B cell (primary cell): ENCODE results near the gene MINDY2. TPM values are rescaled to one million over a fixed set of nuclear protein-coding genes. Genes with fewer than 3 reads are reported as not detected.
"Not testable (repeated sequence)": the region's sequence is repeated elsewhere in the genome, so short reads cannot be mapped to it uniquely, and the experiment has no call there.

Source experiments
- ATAC-seq: fragments of 200-7000 bp; cut with Tn5 transposase; one replicate; pipeline ENCODE4 v1.10.0; 2021; ENCODE audit warnings: low read depth, mild to moderate bottlenecking, moderate number of reproducible peaks, moderate library complexity
- CTCF ChIA-PET: fragments of 350-600 bp; sonication (Branson Sonifier 250); formaldehyde crosslinking; loops from one replicate; lab custom pipeline; 2021; ENCODE audit warnings: antibody characterized with exemption, inconsistent platforms; lab: Charles Lee
- POLR2A ChIA-PET: fragments of 350-600 bp; sonication (Branson Sonifier 250); formaldehyde crosslinking; loops from one replicate; lab custom pipeline; 2021; ENCODE audit warnings: antibody characterized with exemption; lab: Charles Lee
- DNase-seq: peaks from one replicate; pipeline ENCODE4 v3.0.0; 2013
- H2AFZ ChIP-seq: 2 replicates; pipeline ENCODE4 v1.6.1; 2012; ENCODE audit warnings: mild to moderate bottlenecking, low read depth, low read length; ENCODE audit not compliant: insufficient read depth, poor library complexity, severe bottlenecking
- H3K27ac ChIP-seq, 2 donors: 1 replicate in 1 of 2; 2 replicates in 1 of 2; pipeline ENCODE4 v1.5.1; 2012 to 2013; ENCODE audit warnings: low read length in 2 of 2, mild to moderate bottlenecking in 2 of 2, moderate library complexity in 1 of 2
- H3K27me3 ChIP-seq, 4 experiments: fragments of 200-600 bp in 1 of 4; sonication (generic) in 1 of 4; replicated peaks in 1 of 4; 1 replicate in 2 of 4; 2 replicates in 2 of 4; pipeline versions ENCODE4 v1.6.1 to v1.7.0; 2013 to 2016; ENCODE audit warnings: low read length in 3 of 4, mild to moderate bottlenecking in 2 of 4, mixed read lengths in 1 of 4, moderate library complexity in 1 of 4; ENCODE audit not compliant: insufficient read depth in 4 of 4, control insufficient read depth in 3 of 4; ENCODE audit errors: control extremely low read depth in 1 of 4
- H3K36me3 ChIP-seq, 2 experiments: replicated peaks in 1 of 2; 1 replicate in 1 of 2; 2 replicates in 1 of 2; pipeline versions ENCODE4 v1.6.1 to v1.7.1; 2013; ENCODE audit warnings: low read length in 1 of 2; ENCODE audit not compliant: insufficient read depth in 2 of 2, control insufficient read depth in 1 of 2; ENCODE audit errors: control extremely low read depth in 1 of 2, extremely low read depth in 1 of 2
- H3K4me1 ChIP-seq, 2 donors: fragments of 200-600 bp in 1 of 2; sonication (generic) in 1 of 2; 1 replicate in 1 of 2; 2 replicates in 1 of 2; pipeline versions ENCODE4 v1.5.1 to v1.6.1; 2013 to 2017; ENCODE audit warnings: low read length in 2 of 2; ENCODE audit not compliant: control insufficient read depth in 2 of 2, insufficient read depth in 2 of 2
- H3K4me2 ChIP-seq: replicated peaks from 2 replicates; pipeline ENCODE3; 2012; ENCODE audit warnings: mild to moderate bottlenecking, low read depth, low read length; ENCODE audit not compliant: poor library complexity, severe bottlenecking
- H3K4me3 ChIP-seq, 5 experiments: fragments of 200-600 bp in 1 of 5; sonication (generic) in 1 of 5; 1 replicate in 3 of 5; 2 replicates in 2 of 5; pipeline versions ENCODE4 v1.5.1 to v1.7.0; 2011 to 2016; ENCODE audit warnings: low read length in 4 of 5, mild to moderate bottlenecking in 4 of 5, low read depth in 2 of 5, control low read depth in 1 of 5, moderate library complexity in 1 of 5; ENCODE audit not compliant: insufficient read depth in 1 of 5; ENCODE audit errors: control extremely low read depth in 1 of 5, extremely low read depth in 1 of 5
- H3K79me2 ChIP-seq: fragments of 200-600 bp; sonication (generic); one replicate; pipeline ENCODE4 v1.6.0; 2016; ENCODE audit warnings: low read length; ENCODE audit not compliant: control insufficient read depth, insufficient read depth
- H3K9ac ChIP-seq: fragments of 200-600 bp; sonication (generic); 2 replicates; pipeline ENCODE4 v1.6.1; 2017; ENCODE audit warnings: mild to moderate bottlenecking, low read length, moderate library complexity
- H3K9me3 ChIP-seq, 3 donors: one replicate each; pipeline versions ENCODE4 v1.6.1 to v1.7.1; 2013; ENCODE audit warnings: low read length in 2 of 3; ENCODE audit not compliant: control insufficient read depth in 2 of 3, insufficient read depth in 1 of 3; ENCODE audit errors: control extremely low read depth in 1 of 3
- H4K20me1 ChIP-seq: 2 replicates; pipeline ENCODE4 v1.6.0; 2012; ENCODE audit warnings: mild to moderate bottlenecking, low read length; ENCODE audit not compliant: insufficient read depth, control insufficient read depth, poor library complexity, severe bottlenecking
- H3K27ac Mint-ChIP-seq: one replicate; pipeline ENCODE4 v1.8.0; 2021; ENCODE audit warnings: mixed read lengths
- H3K27me3 Mint-ChIP-seq: one replicate; pipeline ENCODE4 v1.8.0; 2021; ENCODE audit warnings: mixed read lengths
- H3K4me1 Mint-ChIP-seq: one replicate; pipeline ENCODE4 v1.8.0; 2021; ENCODE audit warnings: mixed read lengths
- H3K4me3 Mint-ChIP-seq: one replicate; pipeline ENCODE4 v1.8.0; 2021; ENCODE audit warnings: mixed read lengths
- H3K9me3 Mint-ChIP-seq: one replicate; pipeline ENCODE4 v1.8.0; 2022; ENCODE audit warnings: mixed read lengths; ENCODE audit not compliant: insufficient read depth
- EZH2 ChIP-seq: IDR thresholded peaks from 2 replicates; pipeline ENCODE4 v1.6.1; 2012; ENCODE audit warnings: borderline replicate concordance, low read depth, mild to moderate bottlenecking, moderate library complexity, low read length; ENCODE audit not compliant: insufficient read depth, poor library complexity, severe bottlenecking
- WGBS: methylation state at CpG from one replicate; pipeline ENCODE4 v1.1.5; 2013; ENCODE audit warnings: missing lambda C conversion rate; ENCODE audit not compliant: insufficient coverage; 5-methylcytosine and 5-hydroxymethylcytosine counted together
- intact Hi-C: fragments of 100-400 bp; cut with micrococcal nuclease; formaldehyde crosslinking; loops from one replicate; pipeline ENCODE4 v1.10.0; 2022
- polyA plus RNA-seq: library from polyadenylated mRNA; depleted of rRNA; stranded (reverse); fragments of >200 nt; gene quantifications from 2 replicates; pipeline ENCODE4 v1.2.3, GENCODE V29; 2012
- total RNA-seq, 2 donors: library from RNA; stranded (reverse); fragments of 120-200 nt in 1 of 2; gene quantifications; 1 replicate in 1 of 2; 2 replicates in 1 of 2; pipeline versions ENCODE4 v1.2.3 to v1.2.4, GENCODE V29; 2013 to 2022
- TF ChIP-seq, protein P1 (sequence below): fragments of 200-600 bp; IDR thresholded peaks from one replicate; pipeline ENCODE4 v1.8.0; 2022; ENCODE audit warnings: antibody characterized with exemption, mild to moderate bottlenecking

The MINDY2 gene
- total and polyA plus RNA-seq, 2 donors (not counting 1 experiment from before 2014, with no cell fraction given): 2.3 to 16.6 TPM

- Histone ChIP-seq H3K9me3 (peaks cover 0 to 11% (median 5%) of the 10 kb centered on the region in 3 donors), H3K4me1 (no peaks in the 10 kb centered on the region), H2AFZ (no peak overlapping the region), H3K79me2 (no peaks in the 10 kb centered on the region), H3K4me2 (no peak overlapping the region), H3K36me3 (no peaks in the 10 kb centered on the region), H3K9ac (no peak overlapping the region), H3K4me3 (no peak overlapping the region), H3K27ac (no peak overlapping the region), H3K27me3 (no peaks in the 10 kb centered on the region), H4K20me1 (no peaks in the 10 kb centered on the region)
- Mint-ChIP-seq H3K27ac (no peak overlapping the region), H3K4me1 (no peaks in the 10 kb centered on the region), H3K9me3 (peaks cover 5% of the 10 kb centered on the region), H3K4me3 (no peak overlapping the region), H3K27me3 (peaks cover 8% of the 10 kb centered on the region)
- WGBS: 98% methylated on average over 4 of the region's 5 CpGs
- ChIA-PET POLR2A (no interaction called here), CTCF (no interaction called here)
- DNase-seq (no peak), ATAC-seq (no peak)
- intact Hi-C loops: no loop called here
- no peak for TF ChIP-seq EZH2
- TF ChIP-seq, protein P1, sequence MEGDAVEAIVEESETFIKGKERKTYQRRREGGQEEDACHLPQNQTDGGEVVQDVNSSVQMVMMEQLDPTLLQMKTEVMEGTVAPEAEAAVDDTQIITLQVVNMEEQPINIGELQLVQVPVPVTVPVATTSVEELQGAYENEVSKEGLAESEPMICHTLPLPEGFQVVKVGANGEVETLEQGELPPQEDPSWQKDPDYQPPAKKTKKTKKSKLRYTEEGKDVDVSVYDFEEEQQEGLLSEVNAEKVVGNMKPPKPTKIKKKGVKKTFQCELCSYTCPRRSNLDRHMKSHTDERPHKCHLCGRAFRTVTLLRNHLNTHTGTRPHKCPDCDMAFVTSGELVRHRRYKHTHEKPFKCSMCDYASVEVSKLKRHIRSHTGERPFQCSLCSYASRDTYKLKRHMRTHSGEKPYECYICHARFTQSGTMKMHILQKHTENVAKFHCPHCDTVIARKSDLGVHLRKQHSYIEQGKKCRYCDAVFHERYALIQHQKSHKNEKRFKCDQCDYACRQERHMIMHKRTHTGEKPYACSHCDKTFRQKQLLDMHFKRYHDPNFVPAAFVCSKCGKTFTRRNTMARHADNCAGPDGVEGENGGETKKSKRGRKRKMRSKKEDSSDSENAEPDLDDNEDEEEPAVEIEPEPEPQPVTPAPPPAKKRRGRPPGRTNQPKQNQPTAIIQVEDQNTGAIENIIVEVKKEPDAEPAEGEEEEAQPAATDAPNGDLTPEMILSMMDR: no peak
Measured at GRCh38 chr15:58764468-58764867, 6.6 kb upstream of the MINDY2 start.

DNA sequence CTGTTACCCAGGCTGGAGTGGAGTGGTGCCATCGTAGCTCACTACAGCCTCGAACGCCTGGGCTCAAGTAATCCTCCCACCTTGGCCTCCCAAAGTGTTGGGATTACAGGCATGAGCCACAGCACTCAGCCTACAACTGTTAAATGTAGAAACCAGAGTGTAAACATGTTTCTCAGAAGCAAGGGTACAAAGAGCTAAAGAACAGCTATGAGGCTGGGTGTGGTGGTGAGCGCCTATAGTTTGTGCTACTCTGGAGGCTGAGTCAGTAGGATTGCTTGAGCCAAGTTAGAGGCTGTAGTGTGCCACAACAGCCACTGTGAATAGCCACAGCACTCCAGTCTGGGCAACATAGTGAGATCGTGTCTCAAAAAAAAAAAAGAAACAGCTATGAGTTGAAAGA, 4.8 kb upstream of the MINDY2 start:
- intact Hi-C loops: no loop called here
- ChIA-PET POLR2A (no interaction called here), CTCF (no interaction called here)
- TF ChIP-seq, protein P1: no peak
- no peak for TF ChIP-seq EZH2
- Histone ChIP-seq H3K9ac (no peak overlapping the region), H2AFZ (no peak overlapping the region), H3K4me2 (no peak overlapping the region), H3K27ac (no peak overlapping the region), H3K9me3 (peaks cover 0 to 11% (median 5%) of the 10 kb centered on the region in 3 donors), H3K4me1 (peaks cover 6 to 8% of the 10 kb centered on the region in 2 donors), H4K20me1 (no peaks in the 10 kb centered on the region), H3K36me3 (no peaks in the 10 kb centered on the region), H3K4me3 (no peak overlapping the region), H3K79me2 (no peaks in the 10 kb centered on the region), H3K27me3 (no peaks in the 10 kb centered on the region)
- Mint-ChIP-seq H3K27me3 (no peaks in the 10 kb centered on the region), H3K4me1 (peaks cover 7% of the 10 kb centered on the region), H3K9me3 (peaks cover 5% of the 10 kb centered on the region), H3K27ac (no peak overlapping the region), H3K4me3 (no peak overlapping the region)
- ATAC-seq: no peak
- no peak for DNase-seq
- 100% methylated on average over 2 of the region's 5 CpGs for WGBS

- intact Hi-C loops: not testable (repeated sequence)
- WGBS: 89% methylated on average over 3 of the region's 7 CpGs
Measured at GRCh38 chr15:58768601-58769004, 2.5 kb upstream of the MINDY2 start.

More at GRCh38 chr15:58768601-58769004, 2.5 kb upstream of the MINDY2 start:
- Histone ChIP-seq H3K79me2 (peaks cover 23% of the 10 kb centered on the region), H3K9me3 (peaks cover 0 to 11% (median 5%) of the 10 kb centered on the region in 3 donors), H3K4me1 (peaks cover 23 to 25% of the 10 kb centered on the region in 2 donors)
- ATAC-seq, H4K20me1 ChIP-seq, H3K9ac ChIP-seq, H3K27ac Mint-ChIP-seq, H3K27me3 ChIP-seq, H3K4me3 ChIP-seq, H3K9me3 Mint-ChIP-seq, H2AFZ ChIP-seq, H3K36me3 ChIP-seq, H3K4me3 Mint-ChIP-seq, DNase-seq, H3K27me3 Mint-ChIP-seq, H3K4me2 ChIP-seq, H3K27ac ChIP-seq: not testable (repeated sequence)
- POLR2A ChIA-PET: interaction anchor here (1.9 kb wide), 1 partner anchor 18 kb away, joined by 5 read pairs; the partner anchor contains the start of gene ADAM10
- CTCF ChIA-PET: interaction anchor here (1.0 to 3.3 kb wide), 2 partner anchors 19 to 44 kb away, joined by 3 to 28 read pairs; partner anchors contain the start of gene ADAM10
- H3K4me1 Mint-ChIP-seq: peaks cover 19% of the 10 kb centered on the region
